Germinal center (tissue), 1 donor: ENCODE data around the gene PPIP5K2.
"Not testable (repeated sequence)": the region's sequence is repeated elsewhere in the genome, so short reads cannot be mapped to it uniquely, and the experiment has no call there.

Source experiments
- DNase-seq: peaks from one replicate; pipeline ENCODE4 v3.0.0; 2012; ENCODE audit warnings: mixed read lengths, low spot score

PPIP5K2 gene

DNA sequence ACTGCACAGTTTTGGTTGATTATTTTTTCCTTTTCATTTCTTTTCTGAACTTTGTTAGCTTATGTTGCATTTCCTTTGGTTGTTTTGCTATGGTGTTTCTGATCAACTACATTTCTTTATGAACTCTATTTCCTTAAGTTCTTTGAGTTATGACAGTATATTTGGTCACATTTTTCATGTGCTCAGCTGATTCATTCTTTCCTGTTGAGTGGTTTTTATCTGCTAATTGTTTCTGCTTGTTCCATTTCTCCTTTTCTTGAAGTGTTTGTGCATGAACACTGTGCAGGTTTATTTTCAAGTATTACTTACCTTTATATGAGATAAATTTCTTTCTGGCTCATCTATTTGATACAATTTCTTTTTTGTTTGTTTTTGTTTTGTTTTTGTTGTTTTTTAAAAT lies 87.6 kb downstream of the PPIP5K2 start:
- DNase-seq: no peak

DNA sequence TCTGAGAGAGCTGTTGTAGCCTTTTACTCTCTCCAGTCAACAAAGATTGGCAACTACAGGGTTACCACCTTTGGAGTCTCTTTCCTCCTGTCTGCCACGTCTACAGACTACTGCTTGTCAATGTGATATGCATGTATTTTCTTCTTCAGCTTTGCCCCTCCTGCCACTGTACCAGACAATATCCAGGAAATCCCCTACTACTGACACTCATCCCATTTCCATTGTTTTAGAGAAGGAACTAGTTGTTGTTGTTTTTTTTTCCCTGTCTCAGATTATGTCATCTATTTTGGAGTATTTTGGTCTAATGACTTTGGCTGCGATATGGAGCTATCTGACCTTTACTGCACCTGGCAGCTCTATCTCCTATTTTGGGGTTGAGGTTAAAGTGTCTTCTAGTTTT lies 88.4 kb downstream of the PPIP5K2 start:
- DNase-seq: no peak

DNA sequence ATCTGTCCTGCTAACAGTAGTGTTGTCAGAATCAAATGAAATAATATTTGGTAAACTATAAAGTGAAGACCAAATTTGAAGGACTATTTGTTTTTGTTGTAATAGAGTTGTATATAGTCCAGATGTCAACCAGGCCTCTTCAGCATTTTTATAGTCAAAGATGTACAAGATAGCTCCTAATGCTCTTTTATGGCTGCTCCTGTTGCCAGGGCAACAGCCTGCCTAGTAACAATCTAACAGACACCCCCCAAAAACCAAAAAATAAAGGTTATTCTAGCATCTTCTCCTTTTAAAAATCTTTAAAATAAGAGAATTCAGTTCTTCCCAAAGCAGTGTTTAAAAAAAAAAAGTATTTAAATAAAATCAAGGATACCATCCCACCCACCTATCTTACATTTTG lies 89.0 kb downstream of the PPIP5K2 start:
- no peak for DNase-seq

DNA sequence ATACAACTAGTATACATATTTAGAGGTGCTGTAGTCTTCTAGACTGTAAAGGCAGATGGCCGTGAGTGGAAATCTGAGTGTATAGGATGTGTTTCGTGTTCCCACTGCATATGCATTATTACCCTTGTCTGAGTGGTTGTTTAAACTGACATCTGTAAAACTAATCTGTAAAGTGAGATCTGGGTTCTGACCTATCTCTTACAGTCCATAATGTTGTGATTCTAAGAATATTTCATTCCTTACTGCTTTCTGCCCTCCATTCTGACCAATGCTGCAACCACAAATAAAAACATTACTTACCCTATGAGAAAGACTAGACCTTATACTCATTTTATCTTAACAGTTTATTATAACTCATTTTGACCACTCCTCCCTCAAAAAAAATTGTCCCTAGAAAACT lies 90.9 kb downstream of the PPIP5K2 start:
- no peak for DNase-seq

DNA sequence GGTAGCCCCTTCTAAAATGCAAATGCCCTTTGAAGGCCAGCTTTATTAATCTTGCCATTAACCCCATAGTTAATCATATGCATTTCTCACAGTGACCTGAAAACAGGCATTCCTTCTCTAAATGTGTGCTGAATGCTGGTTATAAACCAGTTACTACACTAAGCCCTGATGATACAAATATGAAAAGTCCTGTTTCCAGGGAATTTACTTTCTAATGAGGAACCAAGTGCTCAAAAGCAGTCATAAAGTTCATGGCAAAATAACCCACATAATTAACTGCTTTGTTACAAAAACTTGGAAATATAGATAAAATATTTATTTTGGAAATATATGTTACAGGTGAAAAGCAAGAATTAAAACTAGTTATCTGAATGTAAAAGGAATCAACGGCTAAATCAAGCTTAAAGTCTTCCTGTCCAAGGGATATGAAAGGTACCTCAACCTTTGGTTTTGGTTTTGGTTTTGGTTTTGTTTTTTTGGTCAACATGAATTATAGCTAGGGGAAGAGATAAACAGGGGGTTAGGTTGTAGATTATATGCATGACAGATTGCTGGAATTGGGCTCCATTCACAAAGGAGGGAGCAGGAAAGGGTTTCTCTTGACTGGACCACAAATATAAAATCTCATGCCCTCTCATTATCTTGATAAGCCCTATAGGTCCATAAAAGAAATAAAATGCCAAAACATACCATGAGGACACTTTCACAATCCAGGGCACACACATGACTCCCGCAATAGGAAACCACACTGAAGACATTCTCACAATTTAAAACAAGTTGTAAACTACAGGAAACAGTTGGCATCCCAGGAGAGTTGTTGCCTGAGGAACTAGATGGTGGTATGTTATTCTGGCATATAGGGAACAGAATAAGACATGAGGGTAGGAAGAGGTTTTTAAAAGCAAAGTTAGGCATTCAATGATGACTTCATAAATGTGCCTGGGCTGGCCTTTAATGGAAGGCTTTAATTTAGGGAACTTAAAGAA lies 91.8 kb downstream of the PPIP5K2 start:
- DNase-seq: no peak

DNA sequence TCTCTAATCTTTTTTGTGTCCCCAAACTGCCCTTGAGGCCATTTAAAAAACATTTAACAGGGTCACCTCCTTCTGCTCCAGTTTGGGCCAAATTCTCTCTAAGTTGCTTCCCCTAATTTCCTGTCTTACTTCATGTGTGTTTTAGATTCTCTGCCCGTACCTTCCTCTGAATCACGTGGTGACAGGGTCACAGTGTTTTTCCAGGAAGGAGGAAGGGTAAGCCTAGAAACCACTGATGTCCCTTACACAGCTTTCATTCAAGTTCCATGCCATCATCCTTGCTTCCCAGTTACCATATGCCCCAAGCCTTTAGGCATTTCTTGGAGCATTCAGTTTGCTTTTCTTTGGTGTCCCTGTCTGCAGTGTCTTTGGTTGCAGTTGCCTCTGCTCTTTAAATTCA lies 96.0 kb downstream of the PPIP5K2 start:
- DNase-seq: no peak

DNA sequence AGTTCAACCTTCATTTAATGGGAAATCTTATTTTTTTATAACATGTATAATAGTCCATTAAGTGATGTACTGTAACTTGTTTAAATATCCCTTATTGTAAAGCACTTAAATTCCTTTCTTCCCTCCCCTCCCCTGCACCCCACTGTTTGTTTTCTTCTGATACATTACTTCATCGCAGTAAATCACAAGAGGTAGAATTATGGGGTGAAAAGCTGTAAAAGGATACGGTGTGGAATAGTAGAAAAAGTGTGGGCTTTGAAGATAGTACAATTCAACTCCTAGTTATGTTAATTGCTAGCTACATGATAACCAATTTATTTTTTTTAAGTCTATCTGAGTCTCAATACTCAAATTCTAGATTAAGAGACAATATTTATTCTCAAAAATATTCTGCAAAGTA lies 96.6 kb downstream of the PPIP5K2 start:
- DNase-seq: no peak

DNA sequence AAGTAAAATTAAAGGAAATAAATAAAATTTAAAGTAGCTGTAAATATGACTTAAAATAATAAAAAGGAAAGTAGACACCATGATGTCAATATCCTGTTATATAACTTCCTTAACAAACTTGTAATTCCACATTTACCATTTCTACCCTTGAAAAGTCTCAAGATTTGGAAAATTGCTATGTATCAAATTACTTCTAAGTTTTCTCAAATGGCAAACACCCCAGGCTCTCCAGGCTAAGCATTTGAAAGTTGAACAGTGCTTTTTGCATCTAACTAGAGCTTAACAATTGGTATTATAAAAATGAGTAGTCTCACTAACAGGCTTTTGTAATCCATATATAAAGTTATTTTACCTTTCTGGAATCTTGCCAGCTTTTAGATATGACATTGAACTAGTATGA lies 97.0 kb downstream of the PPIP5K2 start:
- DNase-seq: no peak

DNA sequence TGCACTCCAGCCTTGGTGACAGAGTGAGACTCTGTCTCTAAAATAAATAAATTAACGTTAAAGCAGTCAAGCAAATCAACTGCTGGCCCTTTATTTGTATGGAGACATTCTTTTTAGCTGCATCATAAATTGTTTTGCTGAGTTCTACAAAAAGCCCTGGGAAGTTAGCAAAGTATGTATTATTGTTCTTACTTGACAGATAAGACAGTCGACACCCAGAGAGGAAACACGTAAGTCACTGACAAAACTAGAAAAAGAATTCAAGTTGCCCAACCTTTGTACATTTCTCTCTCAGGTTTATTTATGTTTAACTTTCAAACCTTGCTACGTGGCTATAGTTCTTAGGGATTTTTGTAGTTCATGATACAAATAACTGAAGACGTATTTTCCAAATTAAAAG lies 98.1 kb downstream of the PPIP5K2 start:
- no peak for DNase-seq

DNA sequence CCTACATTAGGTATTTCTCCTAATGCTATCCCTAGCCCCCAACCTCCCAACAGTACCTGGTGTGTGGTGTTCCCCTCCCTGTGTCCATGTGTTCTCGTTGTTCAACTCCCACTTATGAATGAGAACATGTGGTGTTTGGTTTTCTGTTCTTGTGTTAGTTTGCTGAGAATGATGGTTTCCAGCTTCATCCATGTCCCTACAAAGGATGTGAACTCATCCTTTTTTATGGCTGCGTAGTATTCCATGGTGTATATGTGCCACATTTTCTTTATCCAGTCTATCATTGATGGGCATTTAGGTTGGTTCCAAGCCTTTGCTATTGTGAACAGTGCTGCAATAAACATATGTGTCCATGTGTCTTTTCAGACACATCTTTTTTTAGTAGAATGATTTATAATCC lies 99.0 kb downstream of the PPIP5K2 start:
- not testable (repeated sequence) for DNase-seq

DNA sequence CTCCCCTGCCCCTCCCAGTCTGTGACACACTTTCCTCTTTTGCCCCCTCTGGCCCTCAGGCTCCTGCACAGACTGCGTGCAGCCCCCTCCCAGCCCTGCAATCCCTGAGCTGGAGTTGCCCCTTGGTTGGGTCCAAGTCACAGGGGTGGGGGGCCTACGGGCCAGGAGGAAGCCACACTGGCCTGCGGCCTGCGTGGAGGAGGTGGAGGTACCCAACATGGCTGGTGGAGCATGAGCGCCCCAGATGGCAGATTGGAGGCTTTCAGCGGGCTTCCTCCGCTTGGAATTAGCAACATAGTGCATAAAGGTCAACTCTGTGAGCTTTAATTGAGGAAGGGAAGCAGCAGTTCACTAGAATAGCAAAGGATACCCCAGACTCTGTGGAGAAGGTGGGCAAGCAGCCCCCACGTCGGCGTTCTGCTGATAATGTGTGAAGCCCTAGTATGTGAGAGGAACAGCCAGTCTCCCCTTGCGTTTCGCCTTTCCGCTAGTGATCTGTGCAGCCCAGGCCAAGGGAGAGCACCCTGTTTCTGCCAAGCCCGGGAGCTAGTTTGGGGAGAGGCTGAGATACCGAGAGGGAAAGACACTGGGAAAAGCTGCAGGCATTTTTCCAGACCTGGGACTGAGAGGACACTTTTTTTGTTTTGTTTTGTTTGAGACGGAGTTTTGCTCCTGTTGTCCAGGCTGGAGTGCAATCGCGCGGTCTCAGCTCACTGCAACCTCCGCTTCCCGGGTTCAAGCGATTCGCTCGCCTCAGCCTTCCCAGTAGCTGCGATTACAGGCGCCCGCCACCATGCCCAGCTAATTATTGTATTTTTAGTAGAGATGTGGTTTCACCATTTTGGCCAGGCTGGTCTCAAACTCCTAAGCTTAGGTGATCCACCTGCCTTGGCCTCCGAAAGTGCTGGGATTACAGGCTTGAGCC lies 103.2 kb downstream of the PPIP5K2 start:
- no peak for DNase-seq

DNA sequence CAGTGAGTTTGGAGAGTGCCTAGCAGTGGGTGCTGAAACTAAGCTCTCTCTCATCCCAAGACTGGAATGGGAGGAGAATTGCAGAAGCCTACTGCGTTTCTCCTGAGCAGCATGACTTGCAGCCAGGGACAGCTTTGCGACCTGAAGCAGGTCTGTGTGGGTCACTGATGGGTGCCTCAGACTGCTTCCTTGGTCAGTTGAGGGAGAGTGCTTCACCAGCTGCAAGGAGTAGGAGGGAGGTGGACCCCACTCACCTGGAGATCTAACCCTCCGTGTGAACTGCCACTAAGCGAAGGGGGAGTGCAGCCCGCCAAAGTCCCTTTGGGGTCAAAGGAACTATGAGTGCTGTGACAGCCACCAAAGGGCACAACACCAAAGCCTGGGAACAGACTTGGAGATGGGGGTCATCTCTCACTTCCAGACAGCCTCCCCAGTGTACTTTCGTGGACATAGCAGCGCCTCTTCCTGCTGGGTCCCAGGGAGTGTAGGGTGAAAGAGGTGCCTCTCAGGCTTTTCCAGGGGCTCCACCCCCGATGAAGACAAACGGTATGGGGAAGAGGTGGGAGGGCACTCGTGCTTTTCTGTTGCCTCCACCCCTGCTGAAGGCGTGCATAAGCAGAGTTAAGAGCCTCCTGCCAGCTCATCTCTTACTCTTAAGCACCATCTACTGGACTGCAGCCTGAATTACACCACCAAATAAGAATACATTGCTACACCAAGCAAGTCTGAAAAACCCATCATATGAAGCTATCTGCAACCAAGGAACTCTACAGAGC lies 104.2 kb downstream of the PPIP5K2 start:
- DNase-seq: peak; percentile 14

DNA sequence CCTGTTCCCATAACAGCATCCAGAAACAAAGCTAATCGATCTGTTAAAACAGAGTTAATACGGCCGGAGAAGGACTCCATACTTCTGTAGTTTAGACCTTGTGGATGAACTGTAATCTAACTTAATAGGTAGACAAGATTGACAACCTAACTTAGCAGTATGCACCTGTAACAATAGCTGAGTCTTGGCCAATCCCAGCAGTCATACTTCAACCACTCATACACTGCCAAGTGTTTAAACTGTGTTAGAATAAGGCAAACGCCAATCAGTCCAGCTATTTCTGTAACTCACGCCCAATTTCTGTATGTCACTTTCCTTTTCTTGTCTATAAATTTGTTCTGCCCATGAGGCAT lies 104.8 kb downstream of the PPIP5K2 start:
- DNase-seq: no peak

DNA sequence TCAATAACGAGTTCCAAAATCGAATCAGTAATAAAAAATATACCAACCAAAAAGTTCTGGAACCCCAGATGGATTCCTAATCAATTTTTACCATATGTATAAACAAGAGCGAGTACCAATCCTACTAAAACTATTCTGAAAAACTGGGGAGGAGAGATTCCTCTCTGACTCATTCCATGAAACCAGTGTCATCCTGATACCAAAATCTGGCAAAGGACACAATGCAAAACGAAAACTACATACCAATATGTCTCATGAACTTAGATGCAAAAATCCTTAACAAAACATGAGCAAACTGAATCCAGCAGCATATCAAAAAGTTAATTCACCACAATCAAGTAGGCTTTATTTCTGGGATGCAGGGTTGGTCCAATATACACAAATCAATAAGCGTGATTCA lies 108.0 kb downstream of the PPIP5K2 start:
- no peak for DNase-seq

DNA sequence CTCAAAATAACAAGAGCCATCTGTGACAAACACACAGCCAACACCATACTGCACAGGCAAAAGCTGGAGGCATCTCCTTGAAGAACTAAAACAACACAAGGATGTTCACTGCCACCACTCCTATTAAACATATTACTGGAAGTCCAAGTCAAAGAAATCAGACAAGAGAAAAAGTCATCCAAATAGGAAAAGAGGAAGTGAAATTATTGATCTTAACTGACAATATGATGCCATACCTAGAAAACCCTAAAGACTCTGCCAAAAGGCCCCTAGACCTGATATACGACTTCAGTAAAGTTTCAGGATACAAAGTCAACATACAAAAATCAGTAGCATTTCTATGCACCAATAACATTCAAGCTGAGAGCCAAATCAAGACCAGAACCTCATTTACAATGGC lies 108.5 kb downstream of the PPIP5K2 start:
- DNase-seq: no peak

DNA sequence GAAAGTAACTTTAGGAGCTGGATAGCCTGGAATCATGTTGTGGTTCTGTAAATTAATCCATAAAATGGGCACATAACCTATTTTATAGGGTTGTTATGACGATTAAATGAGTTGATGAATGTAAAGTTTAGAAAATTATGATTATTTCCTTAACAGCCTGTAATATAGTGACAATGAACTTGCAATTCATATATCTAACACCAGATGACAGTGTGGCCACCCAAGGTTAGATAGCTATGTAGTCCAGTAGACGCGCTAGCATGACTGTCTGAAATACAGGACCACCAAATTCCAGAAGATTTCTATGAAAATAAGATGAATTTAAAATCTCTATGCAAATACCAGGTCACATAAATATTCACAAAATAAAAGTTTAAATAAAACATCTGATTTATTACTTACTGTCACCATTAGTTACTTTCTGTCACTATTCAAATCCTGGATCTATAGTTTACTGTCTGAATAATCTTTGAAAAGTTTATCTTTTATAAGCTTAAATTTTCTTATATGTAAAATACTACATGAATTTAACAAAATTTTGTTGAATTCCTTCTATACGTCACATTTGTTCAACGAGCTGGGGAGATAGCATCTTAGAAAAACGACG lies 112.4 kb downstream of the PPIP5K2 start:
- DNase-seq: peak; percentile 13

DNA sequence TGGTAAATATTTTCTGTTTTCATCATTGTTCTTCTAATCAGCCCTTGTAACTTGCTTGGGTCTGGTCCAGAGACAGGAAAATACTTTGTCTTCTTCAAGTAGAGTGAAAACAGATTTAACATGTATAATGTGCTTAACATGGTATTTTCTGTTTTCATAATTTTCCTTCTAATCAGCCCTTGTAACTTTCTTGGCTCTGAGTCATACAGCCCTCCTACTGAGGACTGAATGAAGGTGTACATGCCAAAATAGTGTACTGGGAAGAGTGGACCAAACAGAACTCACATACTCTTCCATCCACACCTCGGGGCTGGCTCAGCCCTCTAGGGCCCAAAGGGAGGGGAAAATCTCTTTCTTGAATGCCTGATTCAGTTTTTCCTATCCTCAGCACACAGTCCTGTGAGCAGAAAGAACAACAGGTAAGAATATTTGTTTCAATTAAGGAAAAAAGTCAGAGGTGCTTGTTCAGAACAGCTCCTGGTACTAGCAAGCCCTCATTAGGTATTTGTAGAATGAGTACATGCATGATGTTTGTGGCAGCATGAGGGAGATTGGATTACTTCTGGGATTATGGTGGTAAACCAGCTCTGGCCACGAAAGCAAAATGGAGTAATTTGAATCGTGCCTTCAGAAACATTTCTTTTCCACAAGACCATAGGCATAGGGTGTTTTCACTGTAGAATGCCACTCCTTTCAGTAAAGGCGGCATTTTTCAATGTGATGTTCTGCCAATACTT lies 114.3 kb downstream of the PPIP5K2 start:
- DNase-seq: no peak

DNA sequence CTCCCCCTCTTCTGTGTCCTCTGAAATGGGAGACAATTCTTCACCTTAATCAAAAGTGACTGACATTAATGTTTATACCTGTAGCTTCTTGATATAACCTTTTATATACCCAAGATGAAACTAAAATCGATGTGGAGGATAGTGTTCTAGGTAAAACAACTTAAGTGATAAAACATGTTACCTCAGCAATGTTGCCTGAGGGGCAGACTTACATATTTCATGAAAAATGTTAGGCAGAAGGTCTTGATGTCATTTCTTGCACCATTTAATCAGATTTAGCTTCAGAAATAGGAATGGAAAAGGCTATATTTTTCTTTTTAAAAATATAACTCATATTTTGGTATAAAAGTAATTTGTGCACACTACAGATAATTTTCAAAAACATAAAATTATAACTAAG lies 115.8 kb downstream of the PPIP5K2 start:
- no peak for DNase-seq

DNA sequence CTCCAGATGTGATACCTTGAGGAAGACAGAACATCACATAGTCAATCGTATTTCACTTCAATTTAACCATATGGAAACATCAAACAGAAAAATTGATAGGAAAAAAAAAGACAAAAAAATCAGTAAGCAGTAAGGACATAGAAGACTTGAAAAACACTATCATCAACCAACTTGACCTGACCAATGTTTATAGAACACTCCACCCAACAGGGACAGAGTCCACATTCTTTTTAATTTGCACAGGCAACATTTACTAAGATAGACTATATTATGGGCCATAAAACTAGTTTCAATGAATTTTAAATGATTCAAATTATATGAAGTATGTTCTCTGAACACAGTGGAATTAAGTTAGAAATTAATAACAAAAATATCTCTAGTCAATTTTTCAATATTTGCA lies 117.7 kb downstream of the PPIP5K2 start:
- no peak for DNase-seq

DNA sequence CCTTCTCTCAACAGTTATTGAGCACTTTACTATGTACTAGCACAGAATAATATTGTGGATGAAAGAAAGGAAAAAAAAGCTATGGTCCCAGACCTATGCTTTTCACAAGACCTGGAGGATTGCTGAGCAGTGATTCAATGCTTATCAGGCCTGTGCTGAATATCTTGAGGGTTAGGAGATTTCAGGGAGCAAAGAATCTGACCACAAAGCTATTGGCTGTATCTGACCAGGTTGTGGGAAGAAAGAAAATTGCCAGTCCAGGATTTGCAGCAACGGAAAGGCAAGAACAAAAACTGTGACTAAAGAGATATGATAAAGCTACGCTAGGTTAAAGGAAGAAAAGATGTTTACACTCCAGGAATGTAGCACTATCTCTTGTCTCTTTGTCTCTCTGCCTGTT lies 123.6 kb downstream of the PPIP5K2 start:
- DNase-seq: no peak

DNA sequence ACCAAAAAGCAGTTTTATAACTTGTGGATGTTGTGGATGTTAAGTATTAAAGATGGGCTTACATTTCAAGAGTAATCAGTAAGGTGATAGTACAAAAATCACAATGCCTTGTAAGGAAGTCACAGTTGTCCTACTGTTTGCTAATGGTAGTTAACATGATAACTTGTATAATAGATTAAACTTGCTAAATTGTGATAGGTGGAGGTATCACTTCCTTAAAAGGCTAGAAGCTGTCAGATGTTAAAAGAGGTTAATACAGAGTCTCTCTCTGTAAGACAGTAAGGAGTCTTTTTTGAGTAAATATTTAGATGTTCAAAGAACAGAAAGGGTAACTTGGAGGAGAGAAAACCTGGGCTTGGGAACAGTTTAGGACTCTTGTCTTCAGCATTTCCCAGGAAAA lies 124.3 kb downstream of the PPIP5K2 start:
- no peak for DNase-seq
